ENCODE results near the gene KCNT1.

DNA sequence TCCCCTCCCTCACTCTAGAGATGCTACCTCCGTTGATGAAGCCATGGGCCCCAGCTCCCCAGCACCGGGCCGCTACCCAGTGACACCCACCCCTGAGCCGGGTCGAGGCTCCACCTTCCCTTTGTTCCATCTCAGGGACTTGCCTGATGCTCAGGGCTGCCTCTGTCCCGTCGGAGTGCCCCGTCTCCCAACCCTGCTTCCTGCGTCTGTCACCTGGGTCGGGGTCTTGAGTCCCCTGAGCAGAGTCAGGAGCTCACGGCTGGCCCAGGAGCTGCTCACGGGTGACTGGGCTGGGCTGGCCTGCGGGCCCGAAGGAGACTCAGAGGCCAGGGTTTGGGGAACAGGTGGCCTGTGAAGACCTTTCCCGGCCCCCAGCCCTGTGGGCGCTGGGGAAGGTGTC, 85.3 kb downstream of the KCNT1 start:
- TF ChIP-seq, protein P1, sequence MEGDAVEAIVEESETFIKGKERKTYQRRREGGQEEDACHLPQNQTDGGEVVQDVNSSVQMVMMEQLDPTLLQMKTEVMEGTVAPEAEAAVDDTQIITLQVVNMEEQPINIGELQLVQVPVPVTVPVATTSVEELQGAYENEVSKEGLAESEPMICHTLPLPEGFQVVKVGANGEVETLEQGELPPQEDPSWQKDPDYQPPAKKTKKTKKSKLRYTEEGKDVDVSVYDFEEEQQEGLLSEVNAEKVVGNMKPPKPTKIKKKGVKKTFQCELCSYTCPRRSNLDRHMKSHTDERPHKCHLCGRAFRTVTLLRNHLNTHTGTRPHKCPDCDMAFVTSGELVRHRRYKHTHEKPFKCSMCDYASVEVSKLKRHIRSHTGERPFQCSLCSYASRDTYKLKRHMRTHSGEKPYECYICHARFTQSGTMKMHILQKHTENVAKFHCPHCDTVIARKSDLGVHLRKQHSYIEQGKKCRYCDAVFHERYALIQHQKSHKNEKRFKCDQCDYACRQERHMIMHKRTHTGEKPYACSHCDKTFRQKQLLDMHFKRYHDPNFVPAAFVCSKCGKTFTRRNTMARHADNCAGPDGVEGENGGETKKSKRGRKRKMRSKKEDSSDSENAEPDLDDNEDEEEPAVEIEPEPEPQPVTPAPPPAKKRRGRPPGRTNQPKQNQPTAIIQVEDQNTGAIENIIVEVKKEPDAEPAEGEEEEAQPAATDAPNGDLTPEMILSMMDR (IDR thresholded peaks at IDR 0.05; ENCODE audit: insufficient read depth, low read depth, low read length): no peak
- no peak for TF ChIP-seq EZH2 (IDR thresholded peaks at IDR 0.05; ENCODE audit: insufficient read depth, low read length)
